DND-41 (cell line): ENCODE results near the gene NSMCE3.

Experiments
- ATAC-seq: fragments of 200-7000 bp; cut with Tn5 transposase; 3 replicates; pipeline ENCODE4 v1.9.1; 2021; ENCODE audit warnings: low read depth; ENCODE audit not compliant: insufficient read depth
- DNase-seq: peaks from one replicate; pipeline ENCODE4 v3.0.0-alpha.2; 2020
- H2AFZ ChIP-seq: 2 replicates; pipeline ENCODE4 v1.6.0; 2012; ENCODE audit warnings: low read depth, low read length
- H3K27ac ChIP-seq: 2 replicates; pipeline ENCODE4 v1.5.1; 2012; ENCODE audit warnings: low read length, inconsistent platforms
- H3K27me3 ChIP-seq: fragments of 200-600 bp; sonication (generic); 2 replicates; pipeline ENCODE4 v1.6.0; 2012; ENCODE audit warnings: low read length, mild to moderate bottlenecking, inconsistent platforms; ENCODE audit not compliant: insufficient read depth, poor library complexity
- H3K36me3 ChIP-seq: 2 replicates; pipeline ENCODE4 v1.5.1; 2012; ENCODE audit warnings: low read length, inconsistent platforms; ENCODE audit not compliant: insufficient read depth
- H3K4me1 ChIP-seq: 2 replicates; pipeline ENCODE4 v1.5.1; 2012; ENCODE audit warnings: mild to moderate bottlenecking, low read length; ENCODE audit not compliant: insufficient read depth
- H3K4me2 ChIP-seq: 2 replicates; pipeline ENCODE4 v1.6.0; 2012; ENCODE audit warnings: mild to moderate bottlenecking, moderate library complexity, low read length, inconsistent platforms; ENCODE audit not compliant: insufficient read depth
- H3K4me3 ChIP-seq, 2 experiments: fragments of 200-600 bp in 1 of 2; shearing (Covaris generic) in 1 of 2; 2 replicates each; pipeline ENCODE4 v1.5.1; 2012 to 2016; ENCODE audit warnings: inconsistent platforms in 2 of 2, low read length in 2 of 2, mild to moderate bottlenecking in 2 of 2, low read depth in 1 of 2, moderate library complexity in 1 of 2
- H3K79me2 ChIP-seq: 2 replicates; pipeline ENCODE4 v1.6.0; 2012; ENCODE audit warnings: low read length, inconsistent platforms; ENCODE audit not compliant: insufficient read depth
- H3K9ac ChIP-seq: 2 replicates; pipeline ENCODE4 v1.6.0; 2012; ENCODE audit warnings: low read depth, mild to moderate bottlenecking, inconsistent platforms, low read length, moderate library complexity
- H3K9me3 ChIP-seq: 2 replicates; pipeline ENCODE4 v1.5.1; 2012; ENCODE audit warnings: low read length, moderate library complexity, mild to moderate bottlenecking, inconsistent platforms; ENCODE audit not compliant: insufficient read depth, severe bottlenecking
- H4K20me1 ChIP-seq: 2 replicates; pipeline ENCODE4 v1.6.0; 2012; ENCODE audit warnings: low read length; ENCODE audit not compliant: insufficient read depth
- EZH2 ChIP-seq: IDR thresholded peaks from 3 replicates; pipeline ENCODE4 v1.6.1; 2012; ENCODE audit warnings: borderline replicate concordance, low read depth, mild to moderate bottlenecking, moderate library complexity, low read length, inconsistent platforms; ENCODE audit not compliant: severe bottlenecking
- TF ChIP-seq, protein P1 (sequence below): IDR thresholded peaks from 2 replicates; pipeline ENCODE4 v1.5.1; 2012; ENCODE audit warnings: borderline replicate concordance, low read length, moderate library complexity, mild to moderate bottlenecking; ENCODE audit not compliant: poor library complexity, severe bottlenecking; ENCODE audit errors: extremely low read depth

The NSMCE3 gene

DNA sequence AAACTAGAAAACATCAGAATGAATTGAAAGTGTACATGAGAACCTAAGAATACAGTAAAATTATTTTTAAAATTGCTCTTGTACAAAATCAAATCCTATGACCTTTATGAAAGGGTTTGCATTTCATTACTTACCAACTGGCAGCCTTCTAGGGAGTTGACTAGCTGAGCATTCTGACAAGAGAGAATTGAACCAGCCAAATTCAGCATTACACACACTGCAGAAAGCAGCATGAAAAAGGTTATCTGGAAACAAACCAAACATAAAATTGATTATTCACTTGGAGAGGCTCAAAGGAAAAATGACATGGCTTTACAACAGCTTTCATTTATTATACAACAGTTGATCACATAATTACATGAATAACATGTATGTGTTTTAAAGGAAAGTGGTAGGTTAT, 17.4 kb downstream of the NSMCE3 start:
- Histone ChIP-seq H3K4me1 (no peaks in the 10 kb centered on the region), H3K79me2 (no peaks in the 10 kb centered on the region), H3K27ac (no peak overlapping the region), H3K4me3 (no peak overlapping the region), H3K36me3 (no peaks in the 10 kb centered on the region), H3K27me3 (no peaks in the 10 kb centered on the region), H3K9me3 (no peaks in the 10 kb centered on the region), H3K4me2 (no peak overlapping the region), H4K20me1 (no peaks in the 10 kb centered on the region), H2AFZ (no peak overlapping the region), H3K9ac (no peak overlapping the region)
- no peak for TF ChIP-seq EZH2
- TF ChIP-seq, protein P1, sequence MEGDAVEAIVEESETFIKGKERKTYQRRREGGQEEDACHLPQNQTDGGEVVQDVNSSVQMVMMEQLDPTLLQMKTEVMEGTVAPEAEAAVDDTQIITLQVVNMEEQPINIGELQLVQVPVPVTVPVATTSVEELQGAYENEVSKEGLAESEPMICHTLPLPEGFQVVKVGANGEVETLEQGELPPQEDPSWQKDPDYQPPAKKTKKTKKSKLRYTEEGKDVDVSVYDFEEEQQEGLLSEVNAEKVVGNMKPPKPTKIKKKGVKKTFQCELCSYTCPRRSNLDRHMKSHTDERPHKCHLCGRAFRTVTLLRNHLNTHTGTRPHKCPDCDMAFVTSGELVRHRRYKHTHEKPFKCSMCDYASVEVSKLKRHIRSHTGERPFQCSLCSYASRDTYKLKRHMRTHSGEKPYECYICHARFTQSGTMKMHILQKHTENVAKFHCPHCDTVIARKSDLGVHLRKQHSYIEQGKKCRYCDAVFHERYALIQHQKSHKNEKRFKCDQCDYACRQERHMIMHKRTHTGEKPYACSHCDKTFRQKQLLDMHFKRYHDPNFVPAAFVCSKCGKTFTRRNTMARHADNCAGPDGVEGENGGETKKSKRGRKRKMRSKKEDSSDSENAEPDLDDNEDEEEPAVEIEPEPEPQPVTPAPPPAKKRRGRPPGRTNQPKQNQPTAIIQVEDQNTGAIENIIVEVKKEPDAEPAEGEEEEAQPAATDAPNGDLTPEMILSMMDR: no peak
- DNase-seq: no peak
- no peak for ATAC-seq

- ATAC-seq: no peak
- Histone ChIP-seq H3K4me2 (no peak overlapping the region), H3K4me1 (no peaks in the 10 kb centered on the region), H3K79me2 (no peaks in the 10 kb centered on the region), H3K27ac (no peak overlapping the region), H3K9ac (no peak overlapping the region), H3K4me3 (no peak overlapping the region), H3K9me3 (no peaks in the 10 kb centered on the region), H4K20me1 (no peaks in the 10 kb centered on the region), H3K36me3 (no peaks in the 10 kb centered on the region), H3K27me3 (peaks cover 3% of the 10 kb centered on the region), H2AFZ (no peak overlapping the region)
- no peak for DNase-seq
- no peak for TF ChIP-seq EZH2
Measured at GRCh38 chr15:29244544-29244943, 25.1 kb downstream of the NSMCE3 start.

GRCh38 chr15:29244123-29244522, 25.5 kb downstream of the NSMCE3 start:
- Histone ChIP-seq H4K20me1 (no peaks in the 10 kb centered on the region), H3K27me3 (peaks cover 3% of the 10 kb centered on the region), H2AFZ (no peak overlapping the region), H3K27ac (no peak overlapping the region), H3K4me1 (no peaks in the 10 kb centered on the region), H3K79me2 (no peaks in the 10 kb centered on the region), H3K9me3 (no peaks in the 10 kb centered on the region), H3K4me2 (no peak overlapping the region), H3K9ac (no peak overlapping the region), H3K36me3 (no peaks in the 10 kb centered on the region), H3K4me3 (no peak overlapping the region)
- DNase-seq: no peak
- TF ChIP-seq, protein P1: no peak
- no peak for TF ChIP-seq EZH2
- ATAC-seq: no peak

DNA sequence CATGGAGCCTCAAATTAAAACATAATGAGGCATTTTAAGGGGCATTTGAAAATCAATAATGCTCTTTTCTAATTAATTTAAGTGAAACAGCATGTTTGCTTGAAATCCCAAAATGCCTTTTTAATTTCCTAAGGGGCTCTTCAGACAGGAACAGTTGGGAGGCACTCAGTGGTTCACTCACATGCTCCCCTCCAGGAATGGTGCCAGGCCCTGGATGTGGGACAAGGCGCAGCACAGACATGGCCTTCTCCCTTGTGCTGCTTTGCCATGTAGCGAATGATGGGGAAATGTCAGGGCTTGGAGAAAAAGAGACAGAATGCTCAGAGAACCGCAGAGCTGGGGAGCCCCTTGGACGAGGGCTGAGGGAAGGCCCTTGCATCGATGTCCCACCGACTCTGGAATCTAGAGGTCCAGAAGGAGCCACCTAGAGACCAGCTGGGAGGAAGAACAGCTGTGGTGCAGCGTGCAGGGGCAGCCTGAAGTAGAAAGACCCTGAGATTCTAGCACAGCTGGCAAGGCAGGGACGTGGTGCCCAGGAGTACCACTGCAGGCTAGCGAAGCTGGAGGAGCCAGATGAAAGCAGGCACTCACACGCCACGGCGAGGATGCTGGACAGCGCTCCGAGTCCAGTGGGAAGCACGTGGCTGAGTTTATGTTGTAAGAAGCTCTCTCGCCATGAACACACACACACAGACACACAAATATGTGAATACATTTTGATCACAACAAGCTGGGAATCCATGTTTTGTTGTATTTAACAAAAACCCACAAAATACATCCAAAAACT, 27.0 kb downstream of the NSMCE3 start:
- no peaks in the 10 kb centered on the region for H4K20me1 ChIP-seq
- no peaks in the 10 kb centered on the region for H3K4me1 ChIP-seq
- H3K79me2 ChIP-seq: no peaks in the 10 kb centered on the region
- H3K27me3 ChIP-seq: peaks cover 3% of the 10 kb centered on the region
- H3K4me3 ChIP-seq: no peak overlapping the region
- no peak overlapping the region for H2AFZ ChIP-seq
- no peaks in the 10 kb centered on the region for H3K36me3 ChIP-seq
- H3K4me2 ChIP-seq: no peak overlapping the region
- TF ChIP-seq, protein P1: no peak
- no peak for TF ChIP-seq EZH2
- no peak overlapping the region for H3K9ac ChIP-seq
- no peaks in the 10 kb centered on the region for H3K9me3 ChIP-seq
- ATAC-seq (no peak), DNase-seq (no peak)
- H3K27ac ChIP-seq: no peak overlapping the region
